Neural cell (in vitro differentiated cells): Measurements from ENCODE around the gene GALNT14.

Source experiments
- CTCF ChIP-seq: fragments of 450-650 bp; IDR thresholded peaks from 2 replicates; pipeline ENCODE4 v1.5.1; 2014; ENCODE audit warnings: antibody characterized with exemption, mild to moderate bottlenecking, moderate library complexity; ENCODE audit not compliant: poor library complexity, severe bottlenecking
- EP300 ChIP-seq: fragments of 450-650 bp; conservative IDR thresholded peaks from 2 replicates; pipeline ENCODE4 v1.6.1; 2014; ENCODE audit warnings: antibody characterized with exemption, mild to moderate bottlenecking, moderate library complexity; ENCODE audit not compliant: poor library complexity, severe bottlenecking
- EZH2 ChIP-seq: fragments of 200-600, 300-800 bp; shearing (Covaris generic), sonication (generic); IDR thresholded peaks from 2 replicates; pipeline ENCODE4 v1.6.1; 2014; ENCODE audit warnings: antibody characterized with exemption, low read length, borderline replicate concordance, mild to moderate bottlenecking; ENCODE audit not compliant: insufficient read depth, poor library complexity, severe bottlenecking
- MXI1 ChIP-seq: fragments of 450-650 bp; conservative IDR thresholded peaks from 2 replicates; pipeline ENCODE4 v1.6.1; 2014; ENCODE audit warnings: antibody characterized with exemption, mild to moderate bottlenecking; ENCODE audit not compliant: poor library complexity, severe bottlenecking
- POLR2AphosphoS5 ChIP-seq: IDR thresholded peaks from 2 replicates; pipeline ENCODE4 v1.6.1; 2012
- RAD21 ChIP-seq: fragments of 450-650 bp; conservative IDR thresholded peaks from 2 replicates; pipeline ENCODE4 v1.6.1; 2014; ENCODE audit warnings: antibody characterized with exemption, mild to moderate bottlenecking, moderate library complexity
- REST ChIP-seq: IDR thresholded peaks from 2 replicates; pipeline ENCODE4 v1.6.1; 2012; ENCODE audit warnings: borderline replicate concordance
- SMC3 ChIP-seq: fragments of 450-650 bp; conservative IDR thresholded peaks from 2 replicates; pipeline ENCODE4 v1.6.1; 2014; ENCODE audit warnings: antibody characterized with exemption, mild to moderate bottlenecking, moderate library complexity; ENCODE audit not compliant: poor library complexity

GRCh38 chr2:31033032-31033431, 105.2 kb downstream of the GALNT14 start:
- TF ChIP-seq RAD21 (no peak), SMC3 (no peak), EP300 (no peak), EZH2 (no peak), CTCF (no peak), MXI1 (no peak), REST (no peak), POLR2AphosphoS5 (no peak)
